Measurements from ENCODE around the gene NCR3LG1.

- TF ChIP-seq CTCF (IDR thresholded peaks at IDR 0.05; ENCODE audit: low read depth, low read length, missing input control) (no peak), REST (IDR thresholded peaks at IDR 0.05) (no peak), ATF3 (IDR thresholded peaks at IDR 0.05) (no peak), MAX (IDR thresholded peaks at IDR 0.05) (no peak), TAF1 (conservative IDR thresholded peaks at IDR 0.05) (no peak), ZBTB33 (IDR thresholded peaks at IDR 0.05) (no peak), YY1 (IDR thresholded peaks at IDR 0.05) (no peak), SP1 (IDR thresholded peaks at IDR 0.05) (no peak), GABPA (IDR thresholded peaks at IDR 0.05 in 1 of 2, conservative IDR thresholded peaks at IDR 0.05 in 1 of 2) (no peak), JUND (IDR thresholded peaks at IDR 0.05) (no peak), RAD21 (IDR thresholded peaks at IDR 0.05) (no peak), NR2F2 (IDR thresholded peaks at IDR 0.05) (no peak), RXRA (IDR thresholded peaks at IDR 0.05) (no peak)
Measured at GRCh38 chr11:17395554-17395961, 44.0 kb downstream of the NCR3LG1 start.
